ENCODE data around the gene ZNF620.

ZNF620 gene

GRCh38 chr3:40504636-40505430 lies 1.0 kb upstream of the ZNF620 start:
- no peaks in the 10 kb centered on the region for H3K27me3 ChIP-seq (ENCODE audit: control insufficient read depth in 1 of 2, insufficient read depth in 2 of 2, low read length in 2 of 2)
- H3K9me3 ChIP-seq (ENCODE audit: low read length): no peaks in the 10 kb centered on the region
- no peak overlapping the region for H3K9ac ChIP-seq (ENCODE audit: low read length)
- no peak overlapping the region for H3K27ac ChIP-seq (ENCODE audit: low read depth, low read length)
- peak overlapping the region in 1 of 2 donors; percentile 83 for H3K4me3 ChIP-seq (ENCODE audit: low read depth in 1 of 2, low read length in 2 of 2)
- H3K4me1 ChIP-seq (ENCODE audit: insufficient read depth, low read length): peaks cover 10% of the 10 kb centered on the region
- no peaks in the 10 kb centered on the region for H3K36me3 ChIP-seq (ENCODE audit: insufficient read depth, low read length)

- Histone ChIP-seq H3K27ac (ENCODE audit: low read depth, low read length) (no peak overlapping the region), H3K4me3 (ENCODE audit: low read depth in 1 of 2, low read length in 2 of 2) (no peak overlapping the region), H3K9me3 (ENCODE audit: low read length) (no peaks in the 10 kb centered on the region), H3K36me3 (ENCODE audit: insufficient read depth, low read length) (peaks cover 15% of the 10 kb centered on the region), H3K4me1 (ENCODE audit: insufficient read depth, low read length) (peaks cover 5% of the 10 kb centered on the region), H3K9ac (ENCODE audit: low read length) (no peak overlapping the region), H3K27me3 (ENCODE audit: control insufficient read depth in 1 of 2, insufficient read depth in 2 of 2, low read length in 2 of 2) (no peaks in the 10 kb centered on the region)
These were observed 5.3 kb downstream of the ZNF620 start for GRCh38 chr3:40511031-40511718.

- Histone ChIP-seq H3K4me1 (ENCODE audit: insufficient read depth, low read length) (no peaks in the 10 kb centered on the region), H3K36me3 (ENCODE audit: insufficient read depth, low read length) (peaks cover 21% of the 10 kb centered on the region), H3K27me3 (ENCODE audit: control insufficient read depth in 1 of 2, insufficient read depth in 2 of 2, low read length in 2 of 2) (no peaks in the 10 kb centered on the region), H3K27ac (ENCODE audit: low read depth, low read length) (no peak overlapping the region), H3K4me3 (ENCODE audit: low read depth in 1 of 2, low read length in 2 of 2) (no peak overlapping the region), H3K9ac (ENCODE audit: low read length) (no peak overlapping the region), H3K9me3 (ENCODE audit: low read length) (no peaks in the 10 kb centered on the region)
These were observed 10.4 kb downstream of the ZNF620 start for GRCh38 chr3:40516201-40516600.

GRCh38 chr3:40518067-40518466 lies 12.2 kb downstream of the ZNF620 start:
- Histone ChIP-seq H3K9ac (ENCODE audit: low read length) (no peak overlapping the region), H3K4me3 (ENCODE audit: low read depth in 1 of 2, low read length in 2 of 2) (no peak overlapping the region), H3K4me1 (ENCODE audit: insufficient read depth, low read length) (no peaks in the 10 kb centered on the region), H3K27me3 (ENCODE audit: control insufficient read depth in 1 of 2, insufficient read depth in 2 of 2, low read length in 2 of 2) (no peaks in the 10 kb centered on the region), H3K27ac (ENCODE audit: low read depth, low read length) (no peak overlapping the region), H3K36me3 (ENCODE audit: insufficient read depth, low read length) (peaks cover 15% of the 10 kb centered on the region), H3K9me3 (ENCODE audit: low read length) (no peaks in the 10 kb centered on the region)

GRCh38 chr3:40518848-40519247 lies 13.0 kb downstream of the ZNF620 start:
- peaks cover 15% of the 10 kb centered on the region for H3K36me3 ChIP-seq (ENCODE audit: insufficient read depth, low read length)
- H3K9ac ChIP-seq (ENCODE audit: low read length): no peak overlapping the region
- no peaks in the 10 kb centered on the region for H3K27me3 ChIP-seq (ENCODE audit: control insufficient read depth in 1 of 2, insufficient read depth in 2 of 2, low read length in 2 of 2)
- H3K9me3 ChIP-seq (ENCODE audit: low read length): no peaks in the 10 kb centered on the region
- H3K27ac ChIP-seq (ENCODE audit: low read depth, low read length): no peak overlapping the region
- peaks cover under 1% of the 10 kb centered on the region for H3K4me1 ChIP-seq (ENCODE audit: insufficient read depth, low read length)
- no peak overlapping the region for H3K4me3 ChIP-seq (ENCODE audit: low read depth in 1 of 2, low read length in 2 of 2)

- no peak overlapping the region for H3K27ac ChIP-seq (ENCODE audit: low read depth, low read length)
- peaks cover 16% of the 10 kb centered on the region for H3K4me1 ChIP-seq (ENCODE audit: insufficient read depth, low read length)
- no peak overlapping the region for H3K9ac ChIP-seq (ENCODE audit: low read length)
- no peaks in the 10 kb centered on the region for H3K9me3 ChIP-seq (ENCODE audit: low read length)
- H3K36me3 ChIP-seq (ENCODE audit: insufficient read depth, low read length): peaks cover 5% of the 10 kb centered on the region
- no peak overlapping the region for H3K4me3 ChIP-seq (ENCODE audit: low read depth in 1 of 2, low read length in 2 of 2)
- no peaks in the 10 kb centered on the region for H3K27me3 ChIP-seq (ENCODE audit: control insufficient read depth in 1 of 2, insufficient read depth in 2 of 2, low read length in 2 of 2)
These were observed 15.4 kb downstream of the ZNF620 start for GRCh38 chr3:40521254-40521653.

- H3K27ac ChIP-seq (ENCODE audit: low read depth, low read length): peak overlapping the region; percentile 96
- H3K4me1 ChIP-seq (ENCODE audit: insufficient read depth, low read length): peaks cover 17% of the 10 kb centered on the region
- H3K9me3 ChIP-seq (ENCODE audit: low read length): no peaks in the 10 kb centered on the region
- peaks cover 11% of the 10 kb centered on the region for H3K36me3 ChIP-seq (ENCODE audit: insufficient read depth, low read length)
- H3K27me3 ChIP-seq (ENCODE audit: control insufficient read depth in 1 of 2, insufficient read depth in 2 of 2, low read length in 2 of 2): no peaks in the 10 kb centered on the region
- peak overlapping the region in 1 of 2 donors; percentile 96 for H3K4me3 ChIP-seq (ENCODE audit: low read depth in 1 of 2, low read length in 2 of 2)
- H3K9ac ChIP-seq (ENCODE audit: low read length): peak overlapping the region; percentile 69
These were observed 17.9 kb downstream of the ZNF620 start for GRCh38 chr3:40523781-40524180.

GRCh38 chr3:40524222-40524567 lies 18.4 kb downstream of the ZNF620 start:
- H3K36me3 ChIP-seq (ENCODE audit: insufficient read depth, low read length): peaks cover 15% of the 10 kb centered on the region
- no peaks in the 10 kb centered on the region for H3K9me3 ChIP-seq (ENCODE audit: low read length)

GRCh38 chr3:40524568-40525285 lies 18.9 kb downstream of the ZNF620 start, which contains the start of gene ZNF621:
ZNF621 (plus strand) TSS chr3:40524960; CDS start chr3:40525841, 881 bp downstream.
- no peaks in the 10 kb centered on the region for H3K27me3 ChIP-seq (ENCODE audit: control insufficient read depth in 1 of 2, insufficient read depth in 2 of 2, low read length in 2 of 2)
- H3K9me3 ChIP-seq (ENCODE audit: low read length): no peaks in the 10 kb centered on the region
- H3K4me3 ChIP-seq (ENCODE audit: low read depth in 1 of 2, low read length in 2 of 2): peak within 1 kb of the TSS; percentile 73 to 96
- peaks cover 17% of the 10 kb centered on the region for H3K4me1 ChIP-seq (ENCODE audit: insufficient read depth, low read length)
- H3K9ac ChIP-seq (ENCODE audit: low read length): peak within 1 kb of the TSS; percentile 98
- H3K36me3 ChIP-seq (ENCODE audit: insufficient read depth, low read length): peaks cover 20% of the 10 kb centered on the region
- H3K27ac ChIP-seq (ENCODE audit: low read depth, low read length): peak within 1 kb of the TSS; percentile 96

More at GRCh38 chr3:40524222-40524567, 18.4 kb downstream of the ZNF620 start:
- Histone ChIP-seq H3K27ac (ENCODE audit: low read depth, low read length) (peak overlapping the region; percentile 96), H3K27me3 (ENCODE audit: control insufficient read depth in 1 of 2, insufficient read depth in 2 of 2, low read length in 2 of 2) (no peaks in the 10 kb centered on the region), H3K4me3 (ENCODE audit: low read depth in 1 of 2, low read length in 2 of 2) (peak overlapping the region; percentile 73 to 96), H3K4me1 (ENCODE audit: insufficient read depth, low read length) (peaks cover 17% of the 10 kb centered on the region), H3K9ac (ENCODE audit: low read length) (peak overlapping the region; percentile 69)

GRCh38 chr3:40528426-40528825 lies 22.6 kb downstream of the ZNF620 start:
- H3K9me3 ChIP-seq (ENCODE audit: low read length): peaks cover 10% of the 10 kb centered on the region
- no peak overlapping the region for H3K9ac ChIP-seq (ENCODE audit: low read length)
- H3K36me3 ChIP-seq (ENCODE audit: insufficient read depth, low read length): peaks cover 54% of the 10 kb centered on the region

GRCh38 chr3:40532252-40532651 lies 26.4 kb downstream of the ZNF620 start:
- no peak overlapping the region for H3K4me3 ChIP-seq (ENCODE audit: low read depth in 1 of 2, low read length in 2 of 2)
- peaks cover 10% of the 10 kb centered on the region for H3K9me3 ChIP-seq (ENCODE audit: low read length)
- peaks cover 73% of the 10 kb centered on the region for H3K36me3 ChIP-seq (ENCODE audit: insufficient read depth, low read length)

More at GRCh38 chr3:40528426-40528825, 22.6 kb downstream of the ZNF620 start:
- Histone ChIP-seq H3K27me3 (ENCODE audit: control insufficient read depth in 1 of 2, insufficient read depth in 2 of 2, low read length in 2 of 2) (no peaks in the 10 kb centered on the region), H3K4me1 (ENCODE audit: insufficient read depth, low read length) (peaks cover 17% of the 10 kb centered on the region), H3K4me3 (ENCODE audit: low read depth in 1 of 2, low read length in 2 of 2) (no peak overlapping the region), H3K27ac (ENCODE audit: low read depth, low read length) (no peak overlapping the region)

More at GRCh38 chr3:40532252-40532651, 26.4 kb downstream of the ZNF620 start:
- Histone ChIP-seq H3K27ac (ENCODE audit: low read depth, low read length) (no peak overlapping the region), H3K9ac (ENCODE audit: low read length) (no peak overlapping the region), H3K27me3 (ENCODE audit: control insufficient read depth in 1 of 2, insufficient read depth in 2 of 2, low read length in 2 of 2) (no peaks in the 10 kb centered on the region), H3K4me1 (ENCODE audit: insufficient read depth, low read length) (no peaks in the 10 kb centered on the region)

Data from muscle layer of colon (tissue), 2 donors.